Measurements from ENCODE around the gene C6orf52.

The C6orf52 gene

GRCh38 chr6:10644225-10644624 is 50.2 kb downstream of the C6orf52 start:
- no peak for DNase-seq (ENCODE audit: low read depth)

GRCh38 chr6:10643201-10643651 is 51.2 kb downstream of the C6orf52 start:
- DNase-seq (ENCODE audit: low read depth): no peak

- no peak for DNase-seq (ENCODE audit: low read depth)
Observed at GRCh38 chr6:10641528-10641927, 52.9 kb downstream of the C6orf52 start.

DNA sequence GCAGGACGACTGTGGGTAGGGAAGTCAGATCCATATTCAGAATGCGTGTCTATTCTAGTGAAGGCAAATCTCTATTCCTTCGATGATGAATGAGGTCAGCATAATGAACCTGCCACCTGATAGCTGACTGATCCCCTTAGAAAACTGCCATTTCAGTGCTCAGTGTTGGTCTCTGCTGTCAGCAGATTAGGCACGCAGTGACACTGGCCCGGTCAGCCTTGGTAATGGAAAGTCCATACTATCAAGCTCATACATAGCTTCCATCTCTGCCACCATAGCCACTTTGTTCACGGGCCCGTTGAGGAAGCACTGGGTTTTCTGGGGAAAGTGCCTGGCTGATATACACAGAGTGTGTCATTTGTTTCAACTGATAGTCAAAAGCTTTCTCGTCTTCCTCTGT is 54.0 kb downstream of the C6orf52 start:
- no peak for DNase-seq (ENCODE audit: low read depth)

- no peak for DNase-seq (ENCODE audit: low read depth)
Observed at GRCh38 chr6:10633216-10633615, 61.2 kb downstream of the C6orf52 start.

GRCh38 chr6:10630178-10630577 is 64.2 kb downstream of the C6orf52 start:
- DNase-seq (ENCODE audit: low read depth): no peak

DNA sequence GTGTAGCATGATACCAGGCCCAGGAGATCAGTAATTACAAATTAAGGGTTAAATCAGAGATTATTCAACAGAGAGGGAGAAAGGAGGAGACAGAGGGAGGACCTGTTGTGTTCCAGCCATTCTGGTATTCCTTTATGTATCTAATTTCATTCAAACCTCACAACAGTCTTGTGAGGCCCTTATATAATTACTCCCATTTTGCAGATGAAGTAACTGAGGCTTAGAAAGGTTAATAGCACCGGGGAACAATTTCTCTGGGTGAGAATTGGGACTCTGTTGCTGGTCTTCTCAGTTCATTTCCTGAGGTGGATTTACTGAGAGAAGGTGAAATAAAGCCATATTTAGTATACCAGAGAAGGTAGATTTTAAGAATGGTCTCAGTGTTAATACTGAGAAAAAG is 66.6 kb downstream of the C6orf52 start:
- DNase-seq (ENCODE audit: low read depth): no peak

GRCh38 chr6:10626154-10626741 is 68.2 kb downstream of the C6orf52 start:
- no peak for DNase-seq (ENCODE audit: low read depth)

DNA sequence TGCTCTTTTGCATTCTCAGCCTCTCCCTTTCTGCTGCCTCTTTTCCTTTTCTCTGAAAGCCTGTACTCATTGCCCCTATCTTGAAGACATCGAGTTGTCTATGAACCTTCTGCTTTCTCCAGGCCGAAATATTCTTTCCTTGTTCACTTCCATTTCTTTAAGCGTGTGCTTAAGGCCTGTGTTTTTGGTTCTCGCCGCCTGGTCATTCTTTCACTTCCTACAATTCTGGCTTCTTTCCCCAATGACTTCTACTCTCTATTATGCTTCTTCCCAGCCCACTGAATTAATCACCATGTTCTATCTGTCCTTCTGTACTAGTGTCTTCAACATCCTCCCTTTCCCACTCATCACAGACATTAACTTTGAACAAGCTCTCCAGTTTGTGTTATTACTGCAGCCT is 69.6 kb downstream of the C6orf52 start:
- DNase-seq (ENCODE audit: low read depth): no peak

- DNase-seq (ENCODE audit: low read depth): no peak
Observed at GRCh38 chr6:10621847-10622246, 72.6 kb downstream of the C6orf52 start.
